ENCODE results near the gene CEP126.
"Not testable (repeated sequence)": the region's sequence is repeated elsewhere in the genome, so short reads cannot be mapped to it uniquely, and the experiment has no call there.

CEP126 gene

DNA sequence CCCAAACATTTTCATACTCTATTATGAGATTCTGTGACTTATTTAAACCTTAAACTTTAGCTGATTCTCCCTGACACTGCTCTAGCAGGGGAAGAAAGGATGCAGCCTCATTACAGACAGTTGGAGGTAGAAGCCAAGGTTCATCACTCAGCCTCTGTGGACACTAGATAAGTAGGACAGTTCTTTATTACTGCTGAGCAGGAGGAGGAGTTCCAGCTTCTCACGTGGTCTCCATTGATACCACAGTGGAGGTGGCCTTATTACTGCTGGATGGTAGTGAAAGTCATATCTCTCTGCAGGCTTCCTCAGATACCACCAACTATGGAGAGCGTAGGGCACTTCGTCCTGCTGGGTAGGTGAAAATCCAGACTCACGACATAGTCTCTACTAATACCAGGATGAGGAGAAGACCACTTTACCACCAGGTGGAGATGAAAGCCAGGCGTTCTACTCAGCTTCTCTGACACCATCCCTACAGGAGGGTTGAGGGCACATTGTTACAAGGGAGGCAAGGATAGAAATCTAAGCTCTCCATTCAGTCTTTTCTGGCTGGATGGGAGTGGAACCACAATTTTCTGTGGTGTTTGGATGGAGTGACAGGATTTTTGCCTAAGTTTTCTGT is 14.6 kb downstream of the CEP126 start:
- DNase-seq (ENCODE audit: low spot score) = no peak

DNA sequence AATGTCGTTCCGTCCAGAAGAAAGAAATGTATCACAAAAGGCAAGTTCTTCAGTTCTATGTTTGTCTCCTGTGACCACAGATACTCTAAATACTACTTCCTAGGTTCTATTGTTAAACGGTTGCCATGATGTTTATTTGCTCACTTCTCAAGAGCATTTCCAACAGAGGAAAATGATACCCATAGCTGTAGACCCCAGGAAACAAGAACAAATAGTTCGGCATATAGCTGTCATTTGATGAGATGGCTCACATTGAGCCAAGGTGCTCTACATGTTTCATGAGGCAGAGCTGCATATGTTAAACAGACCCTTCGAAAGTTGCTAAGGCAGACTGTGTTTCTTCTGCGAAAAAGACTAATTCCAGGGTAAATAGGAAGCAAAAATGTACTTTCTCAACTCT is 16.9 kb downstream of the CEP126 start:
- DNase-seq (ENCODE audit: low spot score) = no peak

DNA sequence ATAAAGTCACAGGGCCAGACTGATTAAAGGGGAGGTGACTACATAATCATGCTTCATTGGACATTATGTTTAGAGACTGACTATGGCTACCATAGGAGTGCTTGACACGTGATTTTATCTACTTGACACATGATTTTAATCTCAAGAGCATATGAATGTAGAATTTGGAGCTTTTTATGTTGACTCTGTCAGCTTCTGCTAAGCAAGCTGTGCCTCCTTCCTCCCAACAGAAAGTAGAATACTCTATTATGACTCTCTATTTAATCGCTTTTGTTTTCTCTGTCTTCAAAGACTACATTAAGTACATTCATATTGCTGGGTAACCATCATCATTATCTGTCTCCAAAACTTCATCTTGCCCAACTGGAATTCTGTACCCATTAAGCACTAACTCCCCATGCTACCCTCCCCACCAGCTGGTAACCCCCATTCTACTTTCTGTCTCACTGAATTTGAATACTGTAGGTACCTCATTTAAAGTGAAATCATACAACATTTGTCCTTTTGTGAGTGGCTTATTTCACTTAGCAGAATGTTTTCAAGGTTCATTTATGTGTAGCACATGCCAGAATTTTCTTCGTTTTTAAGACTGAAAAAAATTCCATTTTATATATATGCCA is 26.2 kb downstream of the CEP126 start:
- DNase-seq (ENCODE audit: low spot score) = no peak

DNA sequence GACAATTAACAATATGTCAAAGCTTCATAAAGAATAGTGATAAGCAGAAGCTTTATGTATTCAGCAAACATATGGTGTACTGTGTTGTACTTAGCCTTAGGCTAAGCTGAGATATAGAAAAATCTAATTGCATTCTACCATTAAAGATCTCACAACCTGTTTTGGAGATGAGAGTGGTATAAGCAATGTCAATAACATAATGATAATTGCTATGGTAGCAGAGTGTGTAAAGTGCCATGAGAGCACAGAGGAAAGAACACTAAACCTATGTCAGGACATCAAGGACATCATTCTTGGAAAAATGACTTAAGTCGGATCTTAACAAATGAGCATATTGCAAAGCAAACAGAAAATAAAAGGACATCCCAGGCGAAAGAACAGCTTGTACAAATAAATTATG is 30.1 kb downstream of the CEP126 start:
- no peak for DNase-seq (ENCODE audit: low spot score)

DNA sequence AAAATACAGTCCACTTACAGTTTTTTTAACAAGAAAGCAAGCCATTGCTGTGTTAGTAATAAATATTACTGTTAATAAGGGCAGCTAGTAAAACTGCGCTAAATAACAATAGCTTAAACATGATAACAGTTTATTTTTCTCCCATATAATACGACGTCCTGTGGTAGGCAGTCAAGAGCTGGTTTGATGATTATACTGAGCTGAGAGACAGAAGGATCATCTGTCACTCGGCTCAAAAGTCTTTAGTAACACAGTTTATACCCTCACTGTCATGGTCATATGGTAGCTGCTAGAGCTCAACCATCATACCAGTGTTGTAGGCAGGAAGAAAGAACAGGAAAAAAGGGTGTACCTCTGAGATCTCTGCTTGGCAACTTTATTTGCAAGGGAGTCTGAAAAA is 30.6 kb downstream of the CEP126 start:
- DNase-seq (ENCODE audit: low spot score) = no peak

DNA sequence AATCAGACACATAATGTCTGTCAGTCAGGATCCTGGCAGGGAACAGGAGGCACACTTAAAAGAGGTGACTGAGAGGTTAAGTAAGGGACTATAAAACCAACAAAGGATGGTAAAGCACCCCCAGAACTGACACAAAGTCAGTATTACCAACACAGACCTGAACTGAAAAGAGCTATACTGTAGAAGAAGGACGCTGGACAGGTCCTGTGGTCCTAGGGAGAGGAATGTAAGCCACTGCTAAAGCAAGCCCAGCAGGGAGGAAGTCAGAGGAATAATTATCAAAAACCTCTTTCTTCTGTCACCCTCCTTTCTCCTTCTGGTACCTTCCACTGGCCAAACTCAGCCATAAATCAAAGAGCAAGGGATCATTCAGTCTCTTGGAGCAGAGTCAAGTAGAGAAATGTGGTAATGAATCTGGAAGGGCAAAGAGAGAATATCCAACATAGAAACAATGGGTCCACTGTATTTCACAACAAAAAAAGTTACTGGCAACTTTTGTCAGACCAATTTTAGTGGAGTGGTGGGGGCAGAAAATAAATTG is 34.9 kb downstream of the CEP126 start:
- DNase-seq (ENCODE audit: low spot score) = no peak

DNA sequence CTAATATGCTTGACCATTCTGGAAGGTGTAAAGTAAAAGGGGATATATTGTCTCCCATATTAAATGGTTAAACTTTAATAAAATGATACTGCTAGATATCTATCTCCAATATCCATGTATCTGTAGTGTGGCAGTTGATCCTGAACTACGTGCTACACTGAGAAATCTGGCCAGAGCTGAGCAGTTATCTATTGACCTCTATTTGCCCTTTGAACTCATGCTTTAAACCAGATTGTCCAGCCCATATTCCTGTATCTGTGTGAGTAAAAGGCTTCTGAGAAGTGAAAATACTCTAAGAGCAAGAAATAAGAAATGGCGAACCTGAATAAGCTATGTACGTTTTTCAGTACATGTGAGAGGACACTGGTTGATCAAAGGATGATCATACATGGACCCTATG is 40.5 kb downstream of the CEP126 start:
- no peak for DNase-seq (ENCODE audit: low spot score)

DNA sequence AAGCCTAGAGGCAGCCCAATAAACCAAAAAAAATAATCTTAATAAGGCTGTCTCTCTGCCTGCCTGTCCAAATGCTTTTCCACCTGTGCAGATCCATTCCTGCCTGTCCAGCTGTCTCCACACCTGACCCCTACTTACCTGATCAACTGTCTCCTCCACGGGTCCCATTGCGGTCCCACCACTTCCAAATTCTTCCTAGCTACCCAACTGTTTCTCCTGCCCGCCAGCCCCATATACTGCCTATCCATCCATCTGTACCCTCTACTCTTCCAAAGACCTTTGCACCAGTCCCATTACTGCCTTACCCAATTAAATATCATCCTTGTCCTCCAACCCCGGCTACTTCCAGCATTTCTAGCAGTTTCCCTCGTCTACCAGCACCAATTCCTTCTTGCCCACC is 40.9 kb downstream of the CEP126 start:
- DNase-seq (ENCODE audit: low spot score) = no peak

DNA sequence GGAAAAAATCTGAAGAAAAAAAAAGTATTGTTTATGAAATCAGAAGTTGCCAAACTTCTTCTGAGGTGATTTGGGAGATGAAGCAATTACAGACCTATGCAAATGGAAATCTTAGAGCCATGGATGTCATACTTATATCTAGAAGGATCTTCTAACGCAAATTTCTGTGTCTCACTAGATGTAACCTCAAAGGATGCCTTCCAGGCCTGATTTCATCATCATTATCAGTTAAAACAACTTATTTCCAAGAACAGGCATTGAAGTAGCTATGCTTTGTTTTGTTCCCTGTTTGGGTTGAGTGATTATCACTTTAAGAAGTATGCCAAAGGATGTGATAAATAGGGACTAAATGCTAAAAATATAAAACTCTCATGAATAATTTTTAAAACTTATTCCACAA is 45.4 kb downstream of the CEP126 start:
- no peak for DNase-seq (ENCODE audit: low spot score)

DNA sequence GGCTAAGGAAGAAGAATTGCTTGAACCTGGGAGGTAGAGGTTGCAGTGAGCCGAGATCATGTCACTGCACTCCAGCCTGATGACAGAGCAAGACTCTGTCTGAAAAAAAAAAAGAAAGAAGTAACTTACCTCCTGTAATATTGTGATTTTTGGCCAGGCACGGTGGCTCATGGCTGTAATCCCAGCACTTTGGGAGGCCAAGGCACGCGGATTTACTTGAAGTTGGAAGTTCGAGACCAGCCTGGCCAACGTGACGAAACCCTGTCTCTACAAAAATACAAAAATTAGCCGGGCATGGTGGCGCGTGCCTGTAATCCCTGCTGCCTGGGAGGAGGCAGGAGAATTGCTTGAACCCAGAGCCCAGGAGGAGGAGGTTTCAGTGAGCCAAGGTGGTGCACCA is 49.4 kb downstream of the CEP126 start:
- DNase-seq (ENCODE audit: low spot score) = not testable (repeated sequence)

DNA sequence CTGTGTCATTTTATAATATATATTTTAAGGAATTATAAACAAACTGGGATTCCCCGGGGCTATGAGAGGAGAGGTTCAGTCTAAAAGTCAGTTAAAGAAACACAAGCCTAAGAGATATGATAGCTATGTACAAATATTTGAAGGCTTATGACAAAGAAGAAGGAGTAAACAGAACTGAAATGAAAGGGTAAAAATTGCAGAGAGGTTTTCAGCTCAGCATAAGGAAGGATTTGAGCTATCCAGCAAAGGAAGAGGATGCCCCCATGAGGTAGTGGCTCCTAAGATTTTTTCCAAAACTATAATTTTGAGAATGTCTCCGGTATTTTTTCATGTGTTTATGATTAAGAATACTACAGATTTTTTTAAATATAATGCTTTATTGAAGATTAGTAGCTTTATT is 59.4 kb downstream of the CEP126 start:
- peak; percentile 5 for DNase-seq (ENCODE audit: low spot score)

DNA sequence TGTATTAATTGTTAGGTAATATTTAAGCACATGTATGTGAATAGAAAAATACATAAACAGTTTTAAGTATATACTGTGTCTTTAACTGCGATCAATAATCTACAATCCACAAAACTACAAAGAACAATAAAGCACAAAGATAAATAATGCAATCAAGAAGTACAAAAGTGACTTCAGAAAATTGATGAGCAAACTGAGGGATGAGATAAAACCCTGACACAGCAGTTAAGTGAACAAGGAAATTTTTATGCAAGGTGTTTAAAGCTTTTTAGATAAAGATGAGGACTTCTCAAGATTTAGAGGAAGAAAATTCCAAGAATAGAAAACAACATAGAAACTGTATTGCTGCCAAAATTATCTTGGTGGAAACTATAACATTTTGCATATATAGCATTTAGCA is 60.0 kb downstream of the CEP126 start:
- DNase-seq (ENCODE audit: low spot score) = no peak

DNA sequence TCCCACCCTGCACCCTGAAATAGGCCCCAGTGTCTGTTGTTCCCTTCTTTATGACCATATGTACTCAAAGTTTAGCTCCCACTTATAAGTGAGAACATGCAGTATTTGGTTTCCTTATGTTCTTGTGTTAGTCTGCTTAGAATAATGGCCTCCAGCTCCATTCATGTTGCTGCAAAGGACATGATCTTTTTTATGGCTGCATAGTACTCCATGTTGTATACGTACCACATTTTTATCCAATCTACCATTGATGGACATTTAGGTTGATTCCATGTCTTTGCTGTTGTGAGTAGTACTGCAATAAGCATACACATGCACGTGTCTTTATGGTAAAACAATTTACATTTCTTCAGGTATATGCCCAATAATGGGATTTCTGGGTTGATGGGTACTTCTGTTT is 60.9 kb downstream of the CEP126 start:
- no peak for DNase-seq (ENCODE audit: low spot score)

DNA sequence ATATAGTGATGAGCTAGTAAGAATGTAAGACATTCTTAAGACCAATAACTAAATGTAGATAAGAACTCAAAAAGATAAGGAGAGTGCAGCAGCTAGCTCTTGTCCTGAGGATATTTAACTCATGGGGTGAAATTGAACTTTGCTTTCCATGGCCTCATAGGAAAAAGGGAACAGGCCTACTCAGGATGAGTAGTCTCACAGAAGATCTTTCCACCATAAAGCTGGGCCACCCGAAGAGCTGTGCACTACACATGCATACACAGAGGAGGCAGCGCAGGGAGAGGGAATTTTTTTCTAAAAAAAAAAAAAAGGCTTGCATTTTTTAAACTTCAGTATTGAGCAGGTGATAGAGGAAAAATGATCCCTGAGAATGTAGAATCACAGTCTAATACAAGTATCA is 72.6 kb downstream of the CEP126 start:
- no peak for DNase-seq (ENCODE audit: low spot score)

DNA sequence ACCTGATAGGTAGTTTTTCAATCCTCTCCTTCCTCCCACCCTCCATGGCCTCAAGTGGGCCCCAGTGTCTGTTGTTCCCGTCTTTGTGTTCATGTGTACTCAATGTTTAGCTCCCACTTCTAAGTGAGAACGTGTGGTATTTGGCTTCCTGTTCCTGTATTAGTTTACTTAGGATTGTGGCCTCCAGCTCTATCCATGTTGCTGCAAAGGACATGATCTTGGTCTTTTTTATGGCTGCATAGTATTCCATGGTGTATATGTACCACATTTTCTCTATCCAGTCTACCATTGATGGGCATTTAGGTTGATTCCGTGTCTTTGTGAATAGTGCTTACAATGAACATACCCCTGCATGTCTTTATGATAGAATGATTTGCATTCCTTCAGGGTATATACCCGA is 78.4 kb downstream of the CEP126 start:
- DNase-seq (ENCODE audit: low spot score) = no peak

DNA sequence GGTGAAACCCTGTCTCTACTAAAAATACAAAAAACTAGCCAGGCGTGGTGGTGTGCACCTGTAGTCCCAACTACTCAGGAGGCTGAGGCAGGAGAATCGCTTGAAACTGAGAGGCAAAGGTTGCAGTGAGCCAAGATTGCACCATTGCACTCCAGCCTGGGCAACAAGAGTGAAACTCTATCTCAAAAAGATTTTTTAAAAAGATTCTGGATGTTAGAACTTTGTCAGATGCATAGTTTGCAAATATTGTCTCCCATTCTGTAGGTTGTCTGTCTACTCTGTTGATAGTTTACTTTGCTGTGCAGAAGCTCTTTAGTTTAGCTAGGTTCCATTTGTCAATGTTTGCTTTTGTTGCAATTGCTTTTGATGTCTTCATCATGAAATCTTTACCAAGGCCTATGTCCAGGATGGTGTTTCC is 79.3 kb downstream of the CEP126 start:
- not testable (repeated sequence) for DNase-seq (ENCODE audit: low spot score)

DNA sequence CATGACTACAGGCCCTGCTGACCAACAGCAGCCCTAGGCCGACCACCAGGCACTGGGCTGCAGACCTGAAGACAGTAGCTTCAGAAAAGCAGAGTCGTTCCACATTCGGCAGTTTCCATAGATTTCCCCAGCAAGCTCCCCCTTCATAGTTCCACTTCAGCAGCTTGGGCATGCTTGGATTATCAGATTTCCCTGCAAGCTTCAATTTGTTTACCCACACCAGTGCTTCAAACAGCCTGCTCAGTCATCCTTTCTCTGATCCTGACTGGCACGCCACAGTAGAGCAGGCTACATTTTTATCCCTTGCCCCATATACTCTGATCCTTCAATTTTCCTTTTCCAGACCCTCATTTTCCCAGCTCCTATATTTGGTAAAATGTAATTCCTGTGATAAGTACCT is 81.3 kb downstream of the CEP126 start:
- DNase-seq (ENCODE audit: low spot score) = no peak

DNA sequence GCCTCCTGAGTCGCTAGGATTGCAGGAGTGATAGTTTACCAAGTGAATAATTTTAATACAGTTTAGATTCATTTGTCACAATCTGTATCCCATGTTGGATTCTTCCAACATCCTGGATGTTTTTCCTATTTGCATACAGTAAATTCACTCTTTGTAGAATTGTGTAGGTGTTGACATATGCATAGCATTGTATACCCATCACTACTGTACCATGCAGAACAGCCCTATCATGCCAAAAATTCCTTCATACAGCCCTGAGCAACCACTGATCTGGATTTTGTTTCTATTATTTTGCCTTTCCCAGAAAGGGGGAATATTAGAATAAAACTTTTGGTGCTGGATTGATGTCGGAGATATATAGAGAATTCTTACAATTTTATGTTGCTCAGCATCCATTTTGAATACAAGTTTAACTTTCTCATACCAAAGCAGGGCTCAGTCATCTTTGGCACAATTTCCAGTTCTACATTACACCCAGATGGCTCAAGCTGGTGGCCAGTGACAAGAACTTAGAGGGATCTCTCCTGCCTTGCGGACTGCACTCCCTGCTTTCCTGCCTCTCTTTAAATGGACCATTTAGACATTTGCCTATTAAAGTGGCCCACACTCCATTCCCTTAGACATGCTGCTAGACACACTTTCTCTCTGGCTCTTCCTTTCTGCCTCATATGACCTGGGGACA is 87.0 kb downstream of the CEP126 start:
- no peak for DNase-seq (ENCODE audit: low spot score)

DNA sequence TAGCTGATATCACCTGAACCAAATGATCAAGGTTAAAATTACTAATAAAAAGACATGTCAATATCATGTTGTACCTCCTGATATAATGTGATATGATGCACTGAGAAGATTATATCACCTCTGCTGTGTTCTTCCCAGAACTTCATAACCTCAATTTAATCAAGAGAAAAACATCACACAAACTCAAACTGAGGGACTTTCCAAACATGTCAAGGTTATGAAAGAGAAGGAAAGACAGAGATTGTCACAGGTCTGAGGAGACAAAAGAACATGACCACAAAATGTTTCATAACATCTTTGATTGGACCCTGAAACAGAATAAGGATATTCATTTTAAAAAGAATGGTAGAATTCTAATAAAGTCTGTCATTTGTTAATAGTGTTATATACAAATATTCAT is 89.4 kb downstream of the CEP126 start:
- no peak for DNase-seq (ENCODE audit: low spot score)

DNA sequence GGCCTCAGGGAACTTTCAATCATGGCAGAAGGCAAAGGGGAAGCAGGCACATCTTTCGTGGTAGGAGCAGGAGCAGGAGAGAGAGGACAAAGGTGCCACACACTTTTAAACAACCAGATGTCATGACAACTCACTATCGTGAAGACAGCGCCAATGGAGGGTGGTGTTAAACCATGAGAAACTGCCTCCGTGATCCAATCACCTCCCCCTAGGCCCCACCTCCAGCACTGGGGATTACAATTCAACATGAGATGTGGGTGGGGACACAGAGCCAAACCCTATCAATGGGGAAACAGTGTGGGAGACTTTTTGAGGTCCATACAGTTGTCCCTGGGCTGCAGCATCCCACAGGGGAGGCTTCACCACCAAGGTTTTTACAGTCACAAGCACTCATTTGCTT is 90.5 kb downstream of the CEP126 start:
- no peak for DNase-seq (ENCODE audit: low spot score)

DNA sequence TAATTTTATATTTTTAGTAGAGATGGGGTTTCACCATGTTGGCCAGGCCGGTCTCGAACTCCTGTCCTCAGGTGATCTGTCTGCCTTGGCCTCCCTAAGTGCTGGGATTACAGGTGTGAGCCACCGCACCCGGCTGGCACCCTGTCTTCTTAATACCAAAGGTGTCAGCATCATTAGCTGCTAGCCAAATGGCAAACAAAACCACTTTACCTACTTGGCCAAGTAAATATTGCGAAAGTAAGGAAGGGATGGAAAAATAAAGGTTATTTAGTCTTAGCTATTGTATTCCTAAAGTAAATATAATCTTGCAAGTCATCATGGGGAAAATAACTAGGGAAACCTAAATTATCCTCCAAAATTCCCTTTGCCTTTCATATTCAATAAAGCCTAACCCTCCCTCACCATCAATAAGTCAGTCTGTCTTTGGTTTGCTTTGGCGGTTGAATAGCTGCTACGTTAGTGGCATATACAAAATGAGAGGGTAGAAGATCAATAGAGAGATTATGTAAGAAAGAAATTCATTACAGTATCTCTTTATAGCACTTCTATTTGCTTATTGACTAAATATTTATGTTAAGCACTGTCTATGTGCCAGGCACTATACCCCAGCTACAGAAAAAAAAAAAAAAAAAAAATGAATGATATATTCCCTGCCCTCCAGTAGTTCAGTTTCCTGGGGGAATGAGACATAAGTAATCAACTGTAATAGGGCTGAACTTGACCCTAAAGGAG is 92.2 kb downstream of the CEP126 start:
- DNase-seq (ENCODE audit: low spot score) = no peak

DNA sequence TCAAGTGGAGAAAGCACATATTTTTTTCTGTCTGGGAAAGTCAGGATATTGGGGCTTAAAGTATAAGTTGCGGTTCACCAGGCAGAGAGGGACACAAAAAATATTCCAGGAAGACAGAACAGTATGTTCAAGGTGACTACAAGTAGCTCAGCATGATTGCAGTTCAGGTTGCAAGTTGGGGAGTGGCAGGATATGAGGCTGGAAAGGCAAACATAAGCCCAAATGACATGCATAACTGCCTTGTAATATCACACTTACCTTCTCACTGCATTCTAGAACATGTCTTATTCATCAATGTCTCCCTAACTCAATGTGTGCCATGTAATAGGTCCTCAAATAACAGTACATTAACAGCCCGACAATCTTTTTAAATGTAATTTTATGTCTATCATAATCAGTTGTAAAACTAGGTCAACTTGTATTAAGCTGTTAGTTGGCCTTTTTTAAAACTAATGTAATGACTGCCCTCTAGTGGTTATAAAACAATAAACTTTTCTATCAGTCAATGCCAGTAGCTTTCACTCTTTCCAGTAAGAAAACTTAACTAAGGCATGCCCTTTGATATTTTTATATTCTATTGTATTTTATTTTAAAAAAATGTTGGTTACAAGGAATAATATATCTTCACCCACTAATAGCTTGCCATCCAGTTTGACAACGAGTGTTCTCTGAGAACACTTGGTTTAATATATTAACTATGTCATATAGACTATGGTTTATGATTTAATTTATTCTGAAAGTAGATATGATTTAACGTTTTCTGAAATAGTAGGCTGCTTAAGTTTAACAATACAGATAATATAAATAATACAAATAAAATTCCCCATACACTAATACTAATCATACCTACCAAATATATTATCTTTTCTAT is 93.0 kb downstream of the CEP126 start:
- DNase-seq (ENCODE audit: low spot score) = peak; percentile 27
